GM13976 (cell line): Measurements from ENCODE around the gene EVI2A.

Source experiments
- DNase-seq: peaks from one replicate; pipeline ENCODE4 v3.0.0; 2012; ENCODE audit warnings: low spot score
- in situ Hi-C: fragments of 300-500 bp; cut with MboI; formaldehyde crosslinking; loops from one replicate; pipeline ENCODE4 v1.12.0; 2022; ENCODE audit warnings: low sequenced_read_pairs, mixed read lengths, inconsistent platforms; ENCODE audit not compliant: unreplicated experiment
- TF ChIP-seq, protein P1 (sequence below): IDR thresholded peaks from 2 replicates; pipeline ENCODE4 v1.5.1; 2012; ENCODE audit warnings: borderline replicate concordance, mild to moderate bottlenecking; ENCODE audit not compliant: insufficient read depth; ENCODE audit errors: extremely low read depth, missing control alignments, control extremely low read depth

EVI2A gene

DNA sequence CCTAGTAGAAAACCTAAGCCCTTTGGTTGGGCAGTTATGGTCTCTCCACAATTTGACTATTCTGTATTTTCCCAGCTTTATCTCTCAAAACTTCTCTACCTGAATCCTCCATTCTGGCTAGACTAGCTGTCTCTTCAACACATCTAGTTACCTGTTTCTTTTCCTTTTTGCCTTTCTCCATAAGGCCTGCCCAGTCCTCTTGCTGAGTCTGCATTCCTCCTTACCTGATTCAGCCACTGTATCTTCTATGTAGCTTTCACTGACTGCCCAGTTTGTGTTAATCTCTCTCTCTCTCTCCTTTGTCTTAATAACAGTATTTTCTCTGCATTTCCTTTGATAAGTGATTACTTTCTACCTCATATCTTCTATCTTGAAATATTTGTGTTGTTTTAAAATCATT, 2.1 kb upstream of the EVI2A start:
- TF ChIP-seq, protein P1, sequence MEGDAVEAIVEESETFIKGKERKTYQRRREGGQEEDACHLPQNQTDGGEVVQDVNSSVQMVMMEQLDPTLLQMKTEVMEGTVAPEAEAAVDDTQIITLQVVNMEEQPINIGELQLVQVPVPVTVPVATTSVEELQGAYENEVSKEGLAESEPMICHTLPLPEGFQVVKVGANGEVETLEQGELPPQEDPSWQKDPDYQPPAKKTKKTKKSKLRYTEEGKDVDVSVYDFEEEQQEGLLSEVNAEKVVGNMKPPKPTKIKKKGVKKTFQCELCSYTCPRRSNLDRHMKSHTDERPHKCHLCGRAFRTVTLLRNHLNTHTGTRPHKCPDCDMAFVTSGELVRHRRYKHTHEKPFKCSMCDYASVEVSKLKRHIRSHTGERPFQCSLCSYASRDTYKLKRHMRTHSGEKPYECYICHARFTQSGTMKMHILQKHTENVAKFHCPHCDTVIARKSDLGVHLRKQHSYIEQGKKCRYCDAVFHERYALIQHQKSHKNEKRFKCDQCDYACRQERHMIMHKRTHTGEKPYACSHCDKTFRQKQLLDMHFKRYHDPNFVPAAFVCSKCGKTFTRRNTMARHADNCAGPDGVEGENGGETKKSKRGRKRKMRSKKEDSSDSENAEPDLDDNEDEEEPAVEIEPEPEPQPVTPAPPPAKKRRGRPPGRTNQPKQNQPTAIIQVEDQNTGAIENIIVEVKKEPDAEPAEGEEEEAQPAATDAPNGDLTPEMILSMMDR: no peak
- in situ Hi-C loops: no loop called here
- DNase-seq: no peak

DNA sequence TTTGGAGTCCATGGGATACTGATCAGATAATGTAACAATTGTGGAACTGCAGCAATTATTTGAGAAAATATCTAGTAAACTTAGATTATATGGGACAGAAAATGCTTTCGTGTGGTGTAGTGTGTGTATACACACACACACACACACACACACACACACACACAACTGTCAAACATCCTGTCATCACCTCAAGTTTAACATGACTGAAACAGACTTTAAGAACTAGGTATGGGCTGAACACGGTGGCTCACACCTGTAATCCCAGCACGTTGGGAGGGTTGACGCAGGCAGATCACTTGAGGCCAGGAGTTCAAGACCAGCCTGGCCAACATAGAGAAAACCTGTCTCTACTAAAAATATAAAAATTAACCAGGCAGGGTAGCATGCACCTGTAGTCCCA, 544 bp upstream of the EVI2A start:
- in situ Hi-C loops: no loop called here
- TF ChIP-seq, protein P1: no peak
- no peak for DNase-seq

DNA sequence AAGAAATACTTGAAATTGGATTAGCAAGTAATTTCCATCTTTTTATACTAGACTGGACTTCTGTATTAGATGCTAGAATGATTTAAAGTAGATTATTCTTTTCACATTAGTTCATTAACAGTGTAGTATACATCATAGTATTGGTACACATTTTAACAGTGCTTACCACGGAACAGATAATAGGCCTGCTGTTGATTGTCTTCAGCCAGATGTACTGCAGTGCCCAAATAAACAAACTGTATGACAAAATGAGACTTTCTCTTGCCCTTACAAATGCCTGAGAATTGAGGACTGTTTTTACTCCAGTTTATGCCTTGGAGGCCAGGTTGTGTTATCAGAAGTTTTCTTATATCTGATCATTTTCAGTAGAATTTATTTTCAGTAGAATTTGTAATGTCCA, 631 bp downstream of the EVI2A start:
- no peak for DNase-seq
- in situ Hi-C loops: no loop called here
- TF ChIP-seq, protein P1: no peak

DNA sequence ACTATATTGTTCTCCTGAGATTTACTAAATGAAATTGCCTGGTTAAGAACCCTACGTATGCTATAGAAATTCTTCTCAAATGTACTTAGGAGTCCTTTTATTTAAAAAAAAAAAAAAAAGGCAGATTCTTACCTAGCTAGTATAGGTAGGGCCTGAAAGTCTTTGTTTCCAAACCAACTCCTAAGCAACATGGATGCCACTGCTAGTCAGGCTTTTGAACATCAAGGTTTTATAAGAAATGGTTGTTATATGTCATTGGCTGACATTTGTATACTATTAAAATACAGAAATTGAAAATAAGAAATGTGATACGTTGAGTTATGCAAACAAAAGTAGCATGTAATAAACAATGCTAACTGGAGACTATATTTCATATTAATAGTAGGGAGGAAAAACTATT, 1.2 kb downstream of the EVI2A start:
- in situ Hi-C loops: no loop called here
- no peak for DNase-seq
- TF ChIP-seq, protein P1: no peak

DNA sequence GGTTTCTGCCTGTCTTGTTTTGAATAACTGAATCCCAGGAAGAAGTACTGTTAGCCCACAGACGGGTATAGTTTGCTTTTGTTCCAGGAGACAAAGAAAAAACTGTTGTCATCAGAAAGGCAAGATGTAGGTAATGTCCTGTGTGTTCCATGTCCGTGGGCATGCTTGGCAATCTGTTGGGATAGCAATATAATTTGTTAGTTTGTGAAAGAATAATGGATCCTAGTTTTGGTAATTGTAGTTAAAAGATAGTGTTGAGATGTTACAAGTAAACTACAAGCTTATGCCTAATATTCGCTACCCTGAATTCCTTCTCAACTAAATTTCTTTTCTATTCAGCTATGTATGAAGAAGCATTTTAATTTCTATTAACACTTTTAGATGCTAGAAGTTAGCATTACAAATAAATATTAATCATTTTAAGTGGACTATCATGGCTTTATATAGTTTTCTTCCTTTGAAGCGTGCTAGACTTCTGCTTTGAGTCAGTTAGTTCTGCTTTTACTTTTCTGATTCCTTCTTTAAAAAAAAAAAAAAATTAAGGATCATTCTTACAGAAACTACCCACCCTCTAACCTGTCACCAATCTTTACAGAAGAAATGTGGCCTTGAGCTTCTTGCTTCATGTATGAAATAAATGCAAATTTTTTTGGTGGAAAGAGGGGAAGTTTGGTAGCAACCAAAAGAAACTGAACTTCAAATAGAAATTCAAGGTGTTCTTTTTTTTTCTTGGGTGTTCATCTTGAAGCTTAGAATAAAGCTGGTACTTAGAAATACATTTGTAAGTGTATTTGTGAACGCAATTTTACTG, 2.4 kb downstream of the EVI2A start:
- DNase-seq: no peak
- in situ Hi-C loops: no loop called here
- TF ChIP-seq, protein P1: no peak

DNA sequence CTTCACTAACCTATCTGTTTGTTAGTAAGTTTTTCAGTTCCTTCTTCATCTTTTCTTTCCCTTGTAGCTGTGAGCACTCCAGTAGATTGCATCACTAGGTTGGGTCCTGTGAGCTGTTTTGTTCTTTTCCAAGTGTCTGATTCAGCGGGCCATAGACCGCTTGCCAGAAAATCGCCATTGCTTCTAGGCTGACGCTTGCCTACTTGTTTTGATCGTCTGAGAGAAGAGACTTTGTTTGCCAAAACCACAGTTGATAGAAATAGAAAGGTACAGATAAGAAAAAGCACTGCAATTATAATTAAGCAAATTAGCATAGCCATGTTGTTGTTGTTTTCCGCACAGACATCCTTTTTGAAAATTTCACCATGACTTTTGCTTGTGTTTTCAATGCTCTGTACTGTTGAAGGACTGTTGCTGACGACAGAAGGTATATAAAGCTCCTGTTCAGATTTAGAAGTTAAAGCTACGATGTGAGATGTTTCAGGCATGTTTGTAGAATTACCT, 3.1 kb downstream of the EVI2A start:
- DNase-seq: no peak
- TF ChIP-seq, protein P1: no peak
- in situ Hi-C loops: no loop called here
